Measurements from ENCODE around the gene TMEM108. TPM values are rescaled to one million over a fixed set of nuclear protein-coding genes. Genes with fewer than 3 reads are reported as not detected.

Gene TMEM108
- total RNA-seq, 1 experiment from 2014 or later: not detected

DNA sequence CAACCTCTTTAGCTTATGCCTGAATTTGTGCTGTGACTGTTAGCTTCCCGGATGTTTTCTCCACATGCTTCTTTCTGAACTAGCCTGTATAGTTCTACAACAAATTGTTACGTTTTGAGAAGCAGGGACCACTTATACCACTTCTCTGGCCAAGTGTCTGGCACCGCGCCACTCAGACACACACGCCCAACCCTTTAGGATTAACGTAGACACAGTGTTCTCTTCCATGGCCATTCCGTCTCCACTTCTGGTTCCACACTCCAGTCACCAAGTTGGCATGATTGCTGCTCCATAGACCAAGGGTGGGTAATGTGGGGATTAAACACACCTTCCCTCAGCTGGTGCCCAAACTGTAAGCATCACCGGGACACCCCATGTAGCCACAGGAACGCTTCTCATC, 755 bp upstream of the TMEM108 start:
- Histone ChIP-seq H4K20me1 (ENCODE audit: insufficient read depth) (no peaks in the 10 kb centered on the region; the same call in 1 of the 2 replicates), H3K79me2 (ENCODE audit: insufficient read depth, low read length) (no peaks in the 10 kb centered on the region), H3K4me3 (replicated peaks in 1 of 2; ENCODE audit: low read depth in 1 of 2, low read length in 2 of 2) (no peak overlapping the region), H3K27me3 (ENCODE audit: insufficient read depth, low read length) (peaks cover 61% of the 10 kb centered on the region), H3K9ac (ENCODE audit: low read length) (no peak overlapping the region), H2AFZ (ENCODE audit: low read depth, low read length, poor library complexity, severe bottlenecking) (no peak overlapping the region), H3K4me1 (ENCODE audit: control insufficient read depth in 1 of 2, insufficient read depth in 2 of 2, low read length in 2 of 2) (no peaks in the 10 kb centered on the region), H3K27ac (ENCODE audit: low read depth, low read length) (no peak overlapping the region), H3K4me2 (ENCODE audit: low read length) (no peak overlapping the region), H3K36me3 (ENCODE audit: control insufficient read depth in 1 of 2, insufficient read depth in 2 of 2, low read length in 2 of 2) (no peaks in the 10 kb centered on the region), H3K9me3 (ENCODE audit: control insufficient read depth in 1 of 2, insufficient read depth in 1 of 2, low read depth in 1 of 2, low read length in 2 of 2) (no peaks in the 10 kb centered on the region), H3K9me2 (ENCODE audit: insufficient read depth) (no peaks in the 10 kb centered on the region)
- ChIA-PET CTCF (no interaction called here), RAD21 (ENCODE audit: low non-redundant PET in 1 of 2, low total read pairs in 2 of 2, uncharacterized antibody in 2 of 2, unreplicated experiment in 2 of 2) (no interaction called here), POLR2A (no interaction called here)
- ATAC-seq (no peak), DNase-seq (ENCODE audit: low read depth, low spot score) (no peak)
- TF ChIP-seq, protein P1, sequence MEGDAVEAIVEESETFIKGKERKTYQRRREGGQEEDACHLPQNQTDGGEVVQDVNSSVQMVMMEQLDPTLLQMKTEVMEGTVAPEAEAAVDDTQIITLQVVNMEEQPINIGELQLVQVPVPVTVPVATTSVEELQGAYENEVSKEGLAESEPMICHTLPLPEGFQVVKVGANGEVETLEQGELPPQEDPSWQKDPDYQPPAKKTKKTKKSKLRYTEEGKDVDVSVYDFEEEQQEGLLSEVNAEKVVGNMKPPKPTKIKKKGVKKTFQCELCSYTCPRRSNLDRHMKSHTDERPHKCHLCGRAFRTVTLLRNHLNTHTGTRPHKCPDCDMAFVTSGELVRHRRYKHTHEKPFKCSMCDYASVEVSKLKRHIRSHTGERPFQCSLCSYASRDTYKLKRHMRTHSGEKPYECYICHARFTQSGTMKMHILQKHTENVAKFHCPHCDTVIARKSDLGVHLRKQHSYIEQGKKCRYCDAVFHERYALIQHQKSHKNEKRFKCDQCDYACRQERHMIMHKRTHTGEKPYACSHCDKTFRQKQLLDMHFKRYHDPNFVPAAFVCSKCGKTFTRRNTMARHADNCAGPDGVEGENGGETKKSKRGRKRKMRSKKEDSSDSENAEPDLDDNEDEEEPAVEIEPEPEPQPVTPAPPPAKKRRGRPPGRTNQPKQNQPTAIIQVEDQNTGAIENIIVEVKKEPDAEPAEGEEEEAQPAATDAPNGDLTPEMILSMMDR (IDR thresholded peaks at IDR 0.05 in 2 of 3, conservative IDR thresholded peaks at IDR 0.05 in 1 of 3; ENCODE audit: borderline replicate concordance in 1 of 3, insufficient read depth in 1 of 3, low read depth in 2 of 3, low read length in 2 of 3): no peak
- TF ChIP-seq ELF1 (IDR thresholded peaks at IDR 0.05; ENCODE audit: borderline replicate concordance, low read depth) (no peak), FOSL1 (IDR thresholded peaks at IDR 0.05; ENCODE audit: low read depth) (no peak), ZFX (IDR thresholded peaks at IDR 0.05) (no peak), SIN3A (IDR thresholded peaks at IDR 0.05; ENCODE audit: low read depth) (no peak)
- intact Hi-C loops (cut with micrococcal nuclease): no loop called here
- no TSS peak for BruUV-seq (replicated peaks)

DNA sequence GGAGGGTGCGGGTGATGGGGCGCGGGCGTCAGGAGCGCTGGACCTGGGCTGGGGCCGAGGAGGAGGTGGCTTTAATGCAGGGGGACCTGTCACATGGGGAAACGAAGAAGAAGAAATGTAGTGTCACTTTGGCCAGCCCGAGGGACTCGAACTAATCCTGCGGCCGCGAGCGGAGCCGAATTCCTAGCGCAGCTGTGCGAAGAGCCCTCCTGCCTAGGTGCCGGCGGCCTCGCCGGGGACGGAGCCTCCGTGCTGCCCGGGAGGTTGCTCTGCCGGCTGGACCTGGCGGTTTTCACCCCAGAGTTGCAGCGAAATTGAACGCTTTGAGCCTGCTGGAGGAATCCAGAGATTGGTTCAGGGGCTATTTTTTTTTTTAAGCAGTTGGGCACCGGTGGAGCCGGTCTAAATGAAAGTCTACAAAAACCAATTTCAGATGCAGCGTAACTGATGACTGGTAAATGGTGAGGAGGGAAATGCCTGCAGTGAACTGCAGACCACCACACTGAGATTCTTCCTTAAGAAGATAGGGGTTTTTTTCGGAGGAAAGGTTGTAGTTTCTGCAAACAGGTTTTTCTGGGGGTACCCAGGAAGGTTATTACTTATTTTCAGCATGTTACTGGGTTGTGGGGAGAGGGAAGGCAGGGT, 662 bp downstream of the TMEM108 start:
- Histone ChIP-seq H3K9ac (ENCODE audit: low read length) (no peak overlapping the region), H2AFZ (ENCODE audit: low read depth, low read length, poor library complexity, severe bottlenecking) (no peak overlapping the region)
- no TSS peak for BruUV-seq (replicated peaks)
- TF ChIP-seq ZFX (IDR thresholded peaks at IDR 0.05) (no peak), SRF (IDR thresholded peaks at IDR 0.05; ENCODE audit: low read depth) (no peak), CBX3 (IDR thresholded peaks at IDR 0.05; ENCODE audit: low read depth) (no peak), EGR1 (IDR thresholded peaks at IDR 0.05; ENCODE audit: low read depth) (no peak), CEBPB (IDR thresholded peaks at IDR 0.05; ENCODE audit: low read depth) (no peak), FOSL1 (IDR thresholded peaks at IDR 0.05; ENCODE audit: low read depth) (no peak), ZNF274 (IDR thresholded peaks at IDR 0.05; ENCODE audit: low read depth, low read length) (no peak), TCF7L2 (IDR thresholded peaks at IDR 0.05; ENCODE audit: borderline replicate concordance, extremely low read depth, insufficient read depth, insufficient read length) (no peak)
- TF ChIP-seq, protein P2, sequence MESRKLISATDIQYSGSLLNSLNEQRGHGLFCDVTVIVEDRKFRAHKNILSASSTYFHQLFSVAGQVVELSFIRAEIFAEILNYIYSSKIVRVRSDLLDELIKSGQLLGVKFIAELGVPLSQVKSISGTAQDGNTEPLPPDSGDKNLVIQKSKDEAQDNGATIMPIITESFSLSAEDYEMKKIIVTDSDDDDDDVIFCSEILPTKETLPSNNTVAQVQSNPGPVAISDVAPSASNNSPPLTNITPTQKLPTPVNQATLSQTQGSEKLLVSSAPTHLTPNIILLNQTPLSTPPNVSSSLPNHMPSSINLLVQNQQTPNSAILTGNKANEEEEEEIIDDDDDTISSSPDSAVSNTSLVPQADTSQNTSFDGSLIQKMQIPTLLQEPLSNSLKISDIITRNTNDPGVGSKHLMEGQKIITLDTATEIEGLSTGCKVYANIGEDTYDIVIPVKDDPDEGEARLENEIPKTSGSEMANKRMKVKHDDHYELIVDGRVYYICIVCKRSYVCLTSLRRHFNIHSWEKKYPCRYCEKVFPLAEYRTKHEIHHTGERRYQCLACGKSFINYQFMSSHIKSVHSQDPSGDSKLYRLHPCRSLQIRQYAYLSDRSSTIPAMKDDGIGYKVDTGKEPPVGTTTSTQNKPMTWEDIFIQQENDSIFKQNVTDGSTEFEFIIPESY (IDR thresholded peaks at IDR 0.05; ENCODE audit: extremely low read depth, insufficient replicate concordance, low read length): no peak
- TF ChIP-seq, protein P3, sequence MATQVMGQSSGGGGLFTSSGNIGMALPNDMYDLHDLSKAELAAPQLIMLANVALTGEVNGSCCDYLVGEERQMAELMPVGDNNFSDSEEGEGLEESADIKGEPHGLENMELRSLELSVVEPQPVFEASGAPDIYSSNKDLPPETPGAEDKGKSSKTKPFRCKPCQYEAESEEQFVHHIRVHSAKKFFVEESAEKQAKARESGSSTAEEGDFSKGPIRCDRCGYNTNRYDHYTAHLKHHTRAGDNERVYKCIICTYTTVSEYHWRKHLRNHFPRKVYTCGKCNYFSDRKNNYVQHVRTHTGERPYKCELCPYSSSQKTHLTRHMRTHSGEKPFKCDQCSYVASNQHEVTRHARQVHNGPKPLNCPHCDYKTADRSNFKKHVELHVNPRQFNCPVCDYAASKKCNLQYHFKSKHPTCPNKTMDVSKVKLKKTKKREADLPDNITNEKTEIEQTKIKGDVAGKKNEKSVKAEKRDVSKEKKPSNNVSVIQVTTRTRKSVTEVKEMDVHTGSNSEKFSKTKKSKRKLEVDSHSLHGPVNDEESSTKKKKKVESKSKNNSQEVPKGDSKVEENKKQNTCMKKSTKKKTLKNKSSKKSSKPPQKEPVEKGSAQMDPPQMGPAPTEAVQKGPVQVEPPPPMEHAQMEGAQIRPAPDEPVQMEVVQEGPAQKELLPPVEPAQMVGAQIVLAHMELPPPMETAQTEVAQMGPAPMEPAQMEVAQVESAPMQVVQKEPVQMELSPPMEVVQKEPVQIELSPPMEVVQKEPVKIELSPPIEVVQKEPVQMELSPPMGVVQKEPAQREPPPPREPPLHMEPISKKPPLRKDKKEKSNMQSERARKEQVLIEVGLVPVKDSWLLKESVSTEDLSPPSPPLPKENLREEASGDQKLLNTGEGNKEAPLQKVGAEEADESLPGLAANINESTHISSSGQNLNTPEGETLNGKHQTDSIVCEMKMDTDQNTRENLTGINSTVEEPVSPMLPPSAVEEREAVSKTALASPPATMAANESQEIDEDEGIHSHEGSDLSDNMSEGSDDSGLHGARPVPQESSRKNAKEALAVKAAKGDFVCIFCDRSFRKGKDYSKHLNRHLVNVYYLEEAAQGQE (IDR thresholded peaks at IDR 0.05; ENCODE audit: low read depth): no peak

More for the DNA sequence above, 662 bp downstream of the TMEM108 start:
- DNase-seq (ENCODE audit: low read depth, low spot score): no peak
- no peak overlapping the region for H3K27ac ChIP-seq (ENCODE audit: low read depth, low read length)
- ChIA-PET POLR2A (no interaction called here), CTCF (no interaction called here), RAD21 (ENCODE audit: low non-redundant PET in 1 of 2, low total read pairs in 2 of 2, uncharacterized antibody in 2 of 2, unreplicated experiment in 2 of 2) (no interaction called here)
- H4K20me1 ChIP-seq (ENCODE audit: insufficient read depth): no peaks in the 10 kb centered on the region; the same call in 1 of the 2 replicates
- H3K9me3 ChIP-seq (ENCODE audit: control insufficient read depth in 1 of 2, insufficient read depth in 1 of 2, low read depth in 1 of 2, low read length in 2 of 2): no peaks in the 10 kb centered on the region
- H3K4me2 ChIP-seq (ENCODE audit: low read length): no peak overlapping the region
- no peaks in the 10 kb centered on the region for H3K4me1 ChIP-seq (ENCODE audit: control insufficient read depth in 1 of 2, insufficient read depth in 2 of 2, low read length in 2 of 2)
- H3K79me2 ChIP-seq (ENCODE audit: insufficient read depth, low read length): no peaks in the 10 kb centered on the region
- H3K36me3 ChIP-seq (ENCODE audit: control insufficient read depth in 1 of 2, insufficient read depth in 2 of 2, low read length in 2 of 2): no peaks in the 10 kb centered on the region
- no peak for ATAC-seq
- no peak overlapping the region for H3K4me3 ChIP-seq (replicated peaks in 1 of 2; ENCODE audit: low read depth in 1 of 2, low read length in 2 of 2)
- H3K27me3 ChIP-seq (ENCODE audit: insufficient read depth, low read length): peaks cover 70% of the 10 kb centered on the region
- no peaks in the 10 kb centered on the region for H3K9me2 ChIP-seq (ENCODE audit: insufficient read depth)
- intact Hi-C loops (cut with micrococcal nuclease): no loop called here
